Fibroblast of pulmonary artery (primary cell): ENCODE measurements around the gene DEDD.
A peak's percentile ranks its signal among the peaks of the same experiment; 100 is the strongest.

Source experiments
- DNase-seq: peaks from one replicate; pipeline ENCODE4 v3.0.0-alpha.2; 2010; ENCODE audit warnings: low read depth
- H3K4me3 ChIP-seq: replicated peaks from 2 replicates; pipeline ENCODE4 v1.5.1; 2011; ENCODE audit warnings: low read depth, mild to moderate bottlenecking, control low read depth, low read length, moderate library complexity
- TF ChIP-seq, protein P1 (sequence below): IDR thresholded peaks from 2 replicates; pipeline ENCODE4 v1.5.1; 2011; ENCODE audit warnings: mild to moderate bottlenecking, control low read depth, low read length, inconsistent platforms; ENCODE audit errors: missing control alignments

The DEDD gene

GRCh38 chr1:161139766-161140165 lies 7.3 kb upstream of the DEDD start:
- H3K4me3 ChIP-seq = no peak overlapping the region
- DNase-seq = peak; percentile 74
- TF ChIP-seq, protein P1, sequence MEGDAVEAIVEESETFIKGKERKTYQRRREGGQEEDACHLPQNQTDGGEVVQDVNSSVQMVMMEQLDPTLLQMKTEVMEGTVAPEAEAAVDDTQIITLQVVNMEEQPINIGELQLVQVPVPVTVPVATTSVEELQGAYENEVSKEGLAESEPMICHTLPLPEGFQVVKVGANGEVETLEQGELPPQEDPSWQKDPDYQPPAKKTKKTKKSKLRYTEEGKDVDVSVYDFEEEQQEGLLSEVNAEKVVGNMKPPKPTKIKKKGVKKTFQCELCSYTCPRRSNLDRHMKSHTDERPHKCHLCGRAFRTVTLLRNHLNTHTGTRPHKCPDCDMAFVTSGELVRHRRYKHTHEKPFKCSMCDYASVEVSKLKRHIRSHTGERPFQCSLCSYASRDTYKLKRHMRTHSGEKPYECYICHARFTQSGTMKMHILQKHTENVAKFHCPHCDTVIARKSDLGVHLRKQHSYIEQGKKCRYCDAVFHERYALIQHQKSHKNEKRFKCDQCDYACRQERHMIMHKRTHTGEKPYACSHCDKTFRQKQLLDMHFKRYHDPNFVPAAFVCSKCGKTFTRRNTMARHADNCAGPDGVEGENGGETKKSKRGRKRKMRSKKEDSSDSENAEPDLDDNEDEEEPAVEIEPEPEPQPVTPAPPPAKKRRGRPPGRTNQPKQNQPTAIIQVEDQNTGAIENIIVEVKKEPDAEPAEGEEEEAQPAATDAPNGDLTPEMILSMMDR = peak; percentile 56

- DNase-seq = no peak
- TF ChIP-seq, protein P1 = no peak
- H3K4me3 ChIP-seq = no peak overlapping the region
Measured at GRCh38 chr1:161138431-161138830, 6.0 kb upstream of the DEDD start.

DNA sequence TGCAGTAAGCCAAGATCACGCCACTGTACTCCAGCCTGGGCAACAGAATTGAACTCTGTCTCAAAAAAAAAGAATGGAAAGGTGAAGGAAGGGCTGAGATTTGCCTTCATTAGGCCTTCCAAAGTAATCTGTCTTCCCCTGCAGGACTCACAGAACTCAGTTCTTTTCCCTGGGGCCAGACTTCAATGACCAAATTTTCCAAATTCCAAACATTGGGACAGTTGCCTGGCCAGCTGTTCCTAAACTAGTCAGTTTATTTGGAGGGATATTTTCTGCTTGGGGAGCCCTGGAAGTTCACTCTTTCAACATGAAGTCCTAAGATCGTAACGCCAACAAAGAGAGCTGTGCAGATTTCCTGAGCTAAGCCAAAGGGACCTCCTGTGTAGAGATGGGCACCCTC lies 5.4 kb upstream of the DEDD start:
- TF ChIP-seq, protein P1 = no peak
- no peak overlapping the region for H3K4me3 ChIP-seq
- no peak for DNase-seq

DNA sequence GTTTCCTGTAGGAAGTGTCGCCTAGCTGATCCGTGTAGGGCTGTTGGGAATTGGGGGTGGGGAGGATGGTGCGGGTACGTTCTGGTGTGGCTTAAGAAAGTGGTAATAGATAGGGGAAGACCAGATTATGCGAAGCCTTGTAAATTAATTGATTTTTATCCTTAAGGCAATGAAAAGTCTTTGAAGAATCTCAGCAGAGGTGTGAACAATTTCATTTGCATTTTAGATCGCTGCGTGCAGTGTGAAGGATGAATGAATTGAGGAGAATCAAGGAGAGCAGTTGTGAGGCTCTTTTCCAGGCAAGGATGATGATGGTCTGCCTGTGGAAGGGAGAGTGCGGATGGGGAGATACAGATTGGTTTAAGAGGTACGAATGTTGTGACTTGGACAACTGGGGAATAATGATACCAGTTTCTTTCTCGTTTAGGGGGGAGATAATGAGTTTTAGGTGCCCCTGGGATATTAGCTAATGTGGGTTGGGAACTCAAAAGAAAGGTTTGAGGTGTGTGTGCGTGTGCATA lies 813 bp upstream of the DEDD start:
- TF ChIP-seq, protein P1 = no peak
- peak overlapping the region; percentile 97 for H3K4me3 ChIP-seq
- no peak for DNase-seq

- peak overlapping the region; percentile 97 for H3K4me3 ChIP-seq
- TF ChIP-seq, protein P1 = no peak
- peak; percentile 25 for DNase-seq
Measured at GRCh38 chr1:161131523-161132409, 701 bp downstream of the DEDD start.

- H3K4me3 ChIP-seq = no peak overlapping the region
- DNase-seq = no peak
- TF ChIP-seq, protein P1 = no peak
Measured at GRCh38 chr1:161130266-161130665, 2.2 kb downstream of the DEDD start.
